Middle frontal gyrus (tissue), 1 donor: Measurements from ENCODE around the gene PAPSS2.
A peak's percentile ranks its signal among the peaks of the same experiment; 100 is the strongest.
"Not testable (repeated sequence)": the region's sequence is repeated elsewhere in the genome, so short reads cannot be mapped to it uniquely, and the experiment has no call there.

ENCODE experiments used
- DNase-seq: peaks from one replicate; pipeline ENCODE4 v3.0.0-alpha.2; 2015; ENCODE audit warnings: low spot score; ENCODE audit errors: extremely low spot score

PAPSS2 gene

DNA sequence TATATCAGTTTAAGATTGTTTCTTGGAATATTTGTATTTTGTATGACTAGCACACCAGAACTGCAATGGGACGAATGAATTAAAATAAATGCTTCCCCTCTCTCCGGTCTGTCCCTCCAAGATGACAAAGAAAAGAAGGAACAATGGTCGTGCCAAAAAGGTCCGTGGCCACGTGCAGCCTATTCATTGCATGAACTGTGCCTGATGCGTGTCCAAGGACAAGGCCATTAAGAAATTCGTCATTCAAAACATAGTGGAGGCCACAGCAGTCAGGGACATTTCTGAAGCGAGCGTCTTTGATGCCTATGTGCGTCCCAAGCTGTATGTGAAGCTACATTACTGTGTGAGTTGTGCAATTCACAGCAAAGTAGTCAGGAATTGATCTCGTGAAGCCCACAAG, 17.2 kb upstream of the PAPSS2 start:
- DNase-seq: no peak

GRCh38 chr10:87642988-87643387, 16.7 kb upstream of the PAPSS2 start:
- DNase-seq: no peak

- no peak for DNase-seq
These were observed 15.8 kb upstream of the PAPSS2 start for GRCh38 chr10:87643920-87644319.

- not testable (repeated sequence) for DNase-seq
These were observed 15.2 kb upstream of the PAPSS2 start for GRCh38 chr10:87644500-87644899.

DNA sequence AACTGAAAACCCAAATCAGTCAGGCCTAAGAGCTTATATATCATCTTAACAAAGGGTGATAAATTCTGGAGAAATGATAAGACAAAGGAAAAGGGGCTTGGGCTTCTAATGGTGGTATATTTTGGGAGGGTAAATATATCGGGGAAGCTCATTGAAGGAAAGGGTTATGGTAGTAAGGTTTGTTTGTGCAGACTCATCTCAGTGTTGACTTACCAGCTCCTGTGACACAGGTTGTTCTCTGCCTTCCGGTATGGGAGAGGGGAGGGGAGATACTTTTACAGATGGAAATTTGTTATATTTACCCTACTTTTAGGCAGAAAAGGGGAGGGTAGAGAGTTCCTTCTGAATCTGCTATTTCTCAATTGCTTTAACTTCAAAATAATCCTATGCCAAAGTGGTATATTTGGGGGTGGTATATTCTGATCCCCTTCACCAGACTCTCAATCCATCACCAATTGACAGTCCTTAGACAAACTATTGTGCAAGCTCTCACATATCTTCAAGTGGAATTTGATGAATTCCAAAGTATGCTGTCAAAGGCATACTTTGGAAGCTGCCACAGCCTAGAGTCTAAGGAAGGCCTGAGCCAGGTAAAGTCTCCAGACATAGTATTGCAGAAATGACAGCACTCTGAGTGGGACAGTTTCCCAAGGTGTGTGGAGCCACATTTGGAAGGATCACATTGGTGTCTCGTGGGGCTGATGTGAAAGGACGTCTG, 13.3 kb upstream of the PAPSS2 start:
- DNase-seq: no peak

DNA sequence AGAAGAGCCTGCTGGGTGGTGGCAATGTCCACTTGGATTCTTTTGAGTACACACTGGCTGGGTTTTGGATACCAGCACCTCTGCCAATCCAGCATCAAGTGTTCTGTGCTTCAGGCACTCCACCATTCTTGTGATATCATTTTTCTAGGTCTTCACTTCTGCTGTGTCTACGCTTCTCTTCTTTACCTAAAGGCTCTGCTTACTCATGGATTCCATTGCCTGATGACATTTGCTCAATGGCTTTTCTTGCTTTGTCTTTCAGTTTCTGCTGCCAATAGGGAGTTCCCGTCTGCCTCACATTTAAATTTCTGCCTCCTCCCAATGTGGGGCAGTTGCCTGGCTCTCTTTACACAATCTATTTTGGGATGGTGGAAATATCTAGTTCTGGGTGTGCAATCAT, 12.7 kb upstream of the PAPSS2 start:
- no peak for DNase-seq

DNA sequence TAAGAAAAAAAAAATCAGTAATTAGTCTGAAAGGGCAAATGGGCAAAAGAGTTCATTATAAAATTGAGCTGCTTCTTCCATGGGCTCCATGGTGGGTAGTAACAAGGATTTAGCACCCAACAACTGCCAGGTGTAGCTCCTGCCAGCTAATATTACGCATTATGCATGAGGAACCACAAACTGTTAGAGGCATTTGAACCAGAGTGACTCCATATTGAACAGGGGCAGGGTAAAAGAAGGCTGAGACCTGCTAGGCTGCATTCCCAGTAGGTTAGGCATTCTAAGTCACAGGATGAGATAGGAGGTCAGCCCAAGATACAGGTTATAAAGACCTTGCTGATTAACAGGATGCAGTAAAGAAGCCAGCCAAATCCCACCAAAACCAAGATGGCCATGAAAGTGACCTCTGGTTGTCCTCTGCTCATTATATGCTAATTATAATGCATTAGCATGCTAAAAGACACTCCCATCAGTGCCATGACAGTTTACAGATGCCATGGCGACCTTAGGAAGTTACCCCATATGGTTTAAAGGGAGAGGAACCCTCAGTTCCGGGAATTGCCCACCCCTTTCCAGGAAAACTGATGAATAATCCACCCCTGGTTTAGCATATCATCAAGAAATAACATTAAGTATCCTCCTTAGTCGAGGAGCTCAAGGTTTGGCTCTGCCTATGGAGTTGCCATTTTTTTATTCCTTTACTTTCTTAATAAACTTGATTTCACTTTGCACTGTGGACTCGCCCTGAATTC, 8.7 kb upstream of the PAPSS2 start:
- DNase-seq: no peak

DNA sequence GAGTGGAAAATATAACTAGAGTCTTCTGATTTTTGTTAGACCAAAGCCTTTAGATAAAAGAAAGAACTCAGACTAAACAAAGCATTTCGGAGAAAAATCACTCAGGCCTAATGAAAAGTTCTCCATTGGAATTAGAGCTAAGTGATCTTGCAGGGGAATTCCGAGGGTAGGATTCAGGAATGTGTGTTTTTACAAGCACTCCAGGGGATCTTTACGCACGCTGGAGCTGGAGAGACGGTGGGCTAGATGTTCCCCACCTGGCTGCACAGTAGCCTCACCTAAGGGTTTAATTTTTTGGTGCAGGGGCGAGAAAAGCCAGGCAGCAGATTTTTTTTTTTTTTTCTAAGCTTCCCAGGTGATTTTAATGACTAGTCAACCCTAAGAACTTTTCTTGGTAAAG, 7.9 kb upstream of the PAPSS2 start:
- DNase-seq: no peak

DNA sequence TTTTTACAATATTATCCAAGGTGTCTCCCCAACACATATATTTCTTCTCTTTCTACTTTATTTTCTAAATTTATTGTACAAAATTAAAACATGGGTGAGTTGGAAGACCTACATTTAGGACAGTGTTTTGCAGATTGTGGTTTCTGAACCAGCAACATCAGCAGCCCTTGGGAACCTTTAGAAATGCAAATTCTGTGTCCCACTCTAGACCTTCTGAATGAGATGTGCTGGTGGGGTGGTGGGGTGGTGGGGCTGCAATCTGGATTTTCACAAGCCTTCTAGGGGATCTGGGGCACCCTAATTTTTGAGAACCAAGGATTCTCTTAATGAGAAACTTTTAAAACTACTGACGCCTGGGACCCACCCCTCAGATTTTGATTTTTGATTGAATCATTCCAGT, 7.4 kb upstream of the PAPSS2 start:
- no peak for DNase-seq

GRCh38 chr10:87654212-87654611, 5.5 kb upstream of the PAPSS2 start:
- no peak for DNase-seq

DNA sequence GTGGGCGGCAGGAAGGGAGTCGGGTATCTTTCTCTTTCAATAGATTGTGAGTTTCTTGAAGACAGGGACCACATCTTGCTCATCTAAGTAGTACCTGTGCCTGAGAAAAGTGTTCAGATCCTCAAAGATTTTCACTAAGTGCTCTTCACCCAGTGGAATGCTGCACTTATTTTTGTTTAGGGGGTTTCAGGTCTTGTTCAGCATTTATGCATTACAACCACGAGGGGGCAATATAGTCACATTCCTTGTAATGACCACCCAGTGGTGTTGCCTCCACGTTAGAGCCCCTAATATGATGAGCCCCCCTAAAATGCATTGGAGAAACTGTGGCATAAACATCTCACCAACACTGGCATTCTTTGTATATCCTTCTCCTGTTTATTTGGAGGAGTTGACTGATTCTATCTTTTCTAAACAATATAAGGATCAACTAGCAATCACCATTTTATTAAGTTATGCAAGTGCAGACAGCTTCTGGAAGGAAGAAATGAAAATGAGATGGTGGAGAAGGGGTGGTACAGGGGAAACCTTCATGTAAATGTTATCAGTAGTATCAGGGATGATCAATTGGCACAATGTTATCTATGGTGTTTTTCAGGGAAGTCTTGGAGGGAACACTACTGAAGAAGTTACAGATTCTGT, 3.1 kb upstream of the PAPSS2 start:
- DNase-seq: peak; percentile 20

DNA sequence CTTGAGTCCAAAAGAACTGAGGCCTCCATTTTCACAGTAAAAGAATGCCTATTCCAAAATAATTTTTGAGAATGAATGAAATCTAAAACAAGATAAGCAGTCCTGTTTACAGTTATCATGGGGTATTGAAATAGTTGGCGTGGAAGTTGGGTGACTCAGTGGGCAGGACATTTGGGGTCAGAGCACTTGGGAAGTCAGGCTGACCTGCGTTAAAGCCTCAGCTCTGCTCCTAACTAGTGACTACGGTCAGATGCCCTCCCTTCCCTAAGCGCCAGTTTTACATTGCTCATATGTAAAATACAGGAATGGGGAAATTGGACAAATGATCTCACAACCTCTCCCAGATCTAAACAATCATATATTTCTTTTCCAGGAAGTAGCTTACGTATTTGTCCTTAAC, 2.3 kb upstream of the PAPSS2 start:
- no peak for DNase-seq

- DNase-seq: no peak
These were observed 1.3 kb upstream of the PAPSS2 start for GRCh38 chr10:87658321-87658795.

GRCh38 chr10:87658858-87659555, 671 bp upstream of the PAPSS2 start:
- DNase-seq: no peak

GRCh38 chr10:87660484-87661133, 931 bp downstream of the PAPSS2 start:
- DNase-seq: no peak

- no peak for DNase-seq
These were observed 2.4 kb downstream of the PAPSS2 start for GRCh38 chr10:87661861-87662785.

GRCh38 chr10:87664276-87664701, 4.6 kb downstream of the PAPSS2 start:
- DNase-seq: no peak

GRCh38 chr10:87667493-87667892, 7.8 kb downstream of the PAPSS2 start:
- no peak for DNase-seq

DNA sequence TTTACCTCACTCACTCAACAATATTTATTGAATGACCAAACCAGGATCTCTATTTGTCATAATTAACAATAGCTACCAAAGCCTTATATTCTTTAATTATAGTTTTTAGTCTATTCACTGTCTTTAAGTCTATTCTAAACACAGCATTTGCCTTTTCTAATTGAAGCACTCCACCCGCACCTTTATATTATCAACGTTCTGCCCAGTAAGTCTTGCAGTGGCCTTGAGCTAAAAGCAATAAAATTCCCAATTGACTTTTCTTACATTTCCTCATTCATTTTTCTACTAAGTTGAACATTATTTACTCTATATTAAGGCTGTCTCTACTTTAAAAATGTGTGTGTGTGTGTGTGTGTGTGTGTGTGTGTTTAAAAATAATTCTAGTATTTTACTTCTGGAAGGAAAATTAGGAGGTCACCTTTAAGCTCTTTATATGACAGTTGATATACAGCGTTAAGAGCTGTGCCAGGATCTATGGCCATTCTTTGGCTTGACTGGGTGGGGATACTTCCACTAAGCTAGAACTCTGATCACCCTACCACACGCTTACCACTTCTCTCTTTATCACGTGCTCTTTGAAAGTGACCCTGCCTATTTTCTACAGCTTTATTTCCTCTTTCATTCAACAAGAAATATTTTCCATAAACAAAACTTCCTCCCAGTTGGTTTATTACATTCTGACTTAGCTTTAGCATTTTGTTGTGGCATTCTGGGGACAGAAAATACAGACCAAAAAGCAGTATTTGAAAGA, 8.8 kb downstream of the PAPSS2 start:
- no peak for DNase-seq
